AG20443 (cell line): ENCODE data around the gene LRRC14B.
A peak's percentile ranks its signal among the peaks of the same experiment; 100 is the strongest.

ENCODE experiments used
- DNase-seq: peaks from one replicate; pipeline ENCODE4 v3.0.0; 2012; ENCODE audit warnings: low spot score, mixed read lengths

LRRC14B gene

DNA sequence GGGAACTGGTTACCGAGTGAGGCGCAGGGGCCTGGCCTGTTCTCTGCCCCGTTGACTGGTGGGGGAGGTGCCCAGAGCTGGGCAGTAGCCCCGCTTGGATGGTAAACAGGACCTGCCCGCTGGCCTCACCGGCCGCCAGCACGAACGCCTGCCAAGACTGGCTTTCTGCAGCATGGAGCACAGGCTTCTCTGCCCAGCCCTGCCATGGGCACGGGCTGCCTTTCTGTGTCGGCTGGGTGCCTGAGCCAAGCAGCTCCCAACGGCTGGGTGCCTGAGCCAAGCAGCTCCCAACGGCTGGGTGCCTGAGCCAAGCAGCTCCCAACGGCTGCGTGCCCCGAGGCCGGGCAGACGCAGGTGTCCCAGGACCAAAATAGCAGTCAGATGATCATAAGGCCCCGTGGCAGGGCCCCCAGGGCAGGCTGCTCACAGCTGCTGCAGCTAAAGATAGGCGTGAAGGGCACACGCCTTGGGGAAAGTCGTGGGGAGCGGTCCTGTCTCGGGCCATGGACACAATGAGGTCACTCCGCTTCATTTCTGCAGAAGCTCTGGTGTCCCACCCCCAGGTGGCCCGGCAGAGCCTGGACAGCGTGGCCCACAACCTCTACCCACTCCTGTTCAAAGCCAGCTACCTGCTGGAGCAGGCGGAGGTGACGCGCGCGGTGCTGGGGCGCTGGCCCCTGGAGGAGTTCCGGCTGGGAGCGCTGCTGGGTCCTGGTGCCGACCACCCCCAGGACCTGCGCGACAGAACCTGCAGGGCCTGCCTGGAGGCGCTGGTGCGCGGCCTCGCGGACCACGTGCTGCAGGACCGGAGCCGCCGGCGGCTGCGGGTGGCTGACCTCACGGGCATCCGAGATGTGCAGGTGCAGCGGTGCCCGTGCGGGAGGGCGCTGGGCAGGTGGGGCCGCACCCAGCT, at the start of gene LRRC14B:
TSS of gene LRRC14B (plus strand) at position 460 of the 913 bp plus-strand sequence. CDS start at position 504, 44 bp downstream.
- no peak for DNase-seq

GRCh38 chr5:141761-142160, 49.5 kb upstream of the LRRC14B start:
- peak; percentile 6 for DNase-seq

GRCh38 chr5:142246-142810, 49.0 kb upstream of the LRRC14B start:
- peak; percentile 3 for DNase-seq

DNA sequence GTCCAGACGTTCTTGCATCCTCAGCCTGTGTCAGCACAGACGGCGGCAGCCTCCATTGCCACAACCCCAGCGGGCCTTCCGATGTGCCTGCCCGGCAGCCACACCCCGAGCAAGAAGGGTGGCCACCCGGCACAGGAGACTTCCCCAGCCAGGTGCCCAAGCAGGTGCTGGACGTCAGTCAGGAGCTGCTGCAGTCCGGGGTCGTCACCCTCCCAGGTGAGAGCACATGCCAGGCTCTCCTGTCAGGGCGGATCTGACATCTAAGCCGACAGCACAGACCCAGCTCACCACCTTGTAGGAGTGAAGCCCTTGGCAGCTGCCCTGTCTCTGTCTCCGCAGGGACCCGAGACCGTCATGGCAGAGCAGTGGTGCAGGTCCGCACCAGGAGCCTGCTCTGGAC, 48.3 kb upstream of the LRRC14B start:
- no peak for DNase-seq

- DNase-seq: peak; percentile 5
Measured at GRCh38 chr5:144941-145340, 46.4 kb upstream of the LRRC14B start.

GRCh38 chr5:145585-146323, 45.5 kb upstream of the LRRC14B start:
- peak; percentile 3 for DNase-seq

GRCh38 chr5:147751-148150, 43.5 kb upstream of the LRRC14B start:
- DNase-seq: no peak

DNA sequence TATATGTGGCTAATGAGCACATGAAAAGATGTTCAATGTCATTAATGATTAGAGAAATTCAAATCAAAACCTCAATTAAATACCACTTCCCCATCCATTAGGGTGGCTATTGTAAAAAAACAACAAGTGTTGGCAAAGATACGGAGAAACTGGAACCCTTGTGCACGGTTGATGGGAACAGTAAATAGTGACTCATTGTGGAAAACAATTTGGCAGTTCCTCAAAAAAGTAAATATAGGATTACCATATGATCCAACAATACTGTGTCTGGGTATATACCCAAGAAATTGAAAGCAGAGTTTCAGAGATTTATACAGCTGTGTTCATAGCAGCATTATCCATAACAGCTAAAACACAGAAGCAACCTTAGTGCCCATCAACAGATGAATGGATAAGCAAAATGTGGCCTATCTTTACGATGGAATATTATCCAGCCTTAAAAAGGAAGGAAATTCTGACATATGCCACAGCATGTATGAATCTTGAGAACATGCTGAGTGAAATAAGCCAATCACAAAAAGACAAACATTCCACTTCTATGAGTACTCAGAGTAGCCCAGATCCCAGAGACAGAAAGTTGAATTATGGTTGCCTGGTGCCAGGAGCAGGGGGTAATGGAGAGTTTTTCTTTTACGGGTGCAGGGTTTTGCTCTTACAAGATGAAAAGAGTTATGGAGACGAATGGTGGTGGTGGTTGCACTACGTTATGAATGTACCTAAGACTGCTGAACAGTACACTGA, 41.4 kb upstream of the LRRC14B start:
- no peak for DNase-seq

GRCh38 chr5:150746-151145, 40.5 kb upstream of the LRRC14B start:
- no peak for DNase-seq

DNA sequence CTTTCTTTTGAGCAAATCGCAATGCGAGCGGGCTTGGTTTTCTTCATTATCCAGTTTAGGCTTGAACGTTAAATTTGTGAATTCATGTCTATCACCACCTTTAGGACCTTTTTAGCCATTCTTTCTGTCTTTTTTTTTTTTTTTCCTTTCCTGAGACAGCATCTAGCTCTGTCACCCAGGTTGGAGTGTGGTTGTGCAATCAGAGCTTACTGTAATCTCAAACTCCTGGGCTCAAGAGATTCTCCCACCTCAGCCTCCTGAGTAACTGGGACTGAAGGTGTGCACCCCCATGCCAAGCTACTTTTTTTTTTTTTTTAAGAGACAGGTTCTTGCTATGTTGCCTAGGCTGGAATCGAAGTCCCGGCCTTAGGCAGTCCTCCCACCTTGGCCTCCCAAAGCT, 39.2 kb upstream of the LRRC14B start:
- no peak for DNase-seq

DNA sequence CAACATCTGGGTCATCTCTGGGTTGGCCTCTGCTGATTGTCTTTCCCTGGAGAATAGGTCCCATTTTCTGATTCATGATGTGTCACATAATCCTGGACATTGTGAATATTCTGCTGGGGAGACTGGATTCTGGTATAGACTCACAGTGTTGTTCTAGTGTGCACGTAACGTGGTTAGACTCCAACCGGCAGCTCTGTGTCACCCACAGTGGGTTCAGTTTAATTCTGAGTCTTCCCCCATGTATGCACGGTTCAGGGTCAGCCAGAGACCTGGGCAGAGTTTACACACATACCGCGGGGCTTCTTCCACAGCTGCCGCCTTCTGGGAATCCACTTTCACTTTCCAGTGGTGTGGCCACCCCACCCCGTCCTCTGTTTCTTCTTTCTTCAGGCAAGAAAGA, 38.0 kb upstream of the LRRC14B start:
- DNase-seq: no peak

- DNase-seq: no peak
Measured at GRCh38 chr5:154236-154635, 37.1 kb upstream of the LRRC14B start.

GRCh38 chr5:154826-155225, 36.5 kb upstream of the LRRC14B start:
- no peak for DNase-seq

- DNase-seq: no peak
Measured at GRCh38 chr5:155651-156410, 35.5 kb upstream of the LRRC14B start.

DNA sequence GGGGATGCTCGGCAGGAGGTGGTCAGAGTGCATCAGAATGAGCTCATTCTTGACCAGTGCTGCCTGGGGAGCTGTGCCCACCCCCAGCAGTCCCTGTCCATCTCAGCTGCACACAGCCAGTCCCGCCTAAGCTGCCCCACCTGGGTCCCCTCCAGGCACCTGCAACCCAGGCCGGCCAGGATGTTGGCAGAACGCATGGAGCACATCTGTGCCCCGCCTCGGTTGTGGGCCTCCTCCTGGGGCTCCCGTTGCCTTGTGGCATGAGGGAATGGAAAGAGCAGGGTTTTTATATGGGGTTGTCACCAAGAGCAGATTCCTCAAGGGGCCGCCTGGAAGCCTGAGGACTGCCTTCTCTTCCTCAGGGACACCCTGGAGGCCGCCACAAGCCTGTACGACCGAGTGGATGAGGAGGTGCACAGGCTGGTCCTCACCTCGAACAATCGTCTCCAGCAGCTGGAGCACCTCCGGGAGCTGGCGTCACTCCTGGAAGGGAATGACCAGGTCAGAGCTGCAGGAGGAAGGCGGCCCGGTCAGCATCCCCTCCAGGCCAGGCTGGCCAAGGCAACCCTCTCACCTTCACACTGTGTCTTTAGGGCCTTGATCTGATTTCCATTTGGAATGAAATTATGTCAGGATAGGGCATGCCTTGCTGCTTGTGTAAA, 34.8 kb upstream of the LRRC14B start:
- DNase-seq: no peak

GRCh38 chr5:157126-157715, 34.1 kb upstream of the LRRC14B start:
- no peak for DNase-seq

DNA sequence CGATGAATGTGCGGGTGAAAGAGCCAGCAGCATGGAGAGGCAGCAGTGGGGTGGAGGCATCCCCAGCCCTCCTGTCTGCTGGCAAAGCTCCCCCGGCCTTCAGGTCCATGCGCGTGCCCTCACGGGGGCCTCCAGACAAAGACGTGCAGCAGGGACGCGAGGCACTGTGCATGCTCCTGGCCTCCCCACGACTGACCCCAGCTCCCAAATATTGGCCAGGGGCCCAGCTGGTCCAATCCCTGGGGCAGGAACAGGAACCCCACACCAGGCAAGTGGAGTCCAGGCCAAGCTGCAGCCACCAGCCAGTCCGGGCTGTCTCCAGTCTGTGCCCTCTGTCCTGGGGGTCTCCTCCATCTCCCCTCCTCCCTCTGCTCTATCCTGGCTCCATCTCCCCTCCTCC, 33.5 kb upstream of the LRRC14B start:
- DNase-seq: no peak

GRCh38 chr5:158807-159447, 32.4 kb upstream of the LRRC14B start:
- DNase-seq: no peak

DNA sequence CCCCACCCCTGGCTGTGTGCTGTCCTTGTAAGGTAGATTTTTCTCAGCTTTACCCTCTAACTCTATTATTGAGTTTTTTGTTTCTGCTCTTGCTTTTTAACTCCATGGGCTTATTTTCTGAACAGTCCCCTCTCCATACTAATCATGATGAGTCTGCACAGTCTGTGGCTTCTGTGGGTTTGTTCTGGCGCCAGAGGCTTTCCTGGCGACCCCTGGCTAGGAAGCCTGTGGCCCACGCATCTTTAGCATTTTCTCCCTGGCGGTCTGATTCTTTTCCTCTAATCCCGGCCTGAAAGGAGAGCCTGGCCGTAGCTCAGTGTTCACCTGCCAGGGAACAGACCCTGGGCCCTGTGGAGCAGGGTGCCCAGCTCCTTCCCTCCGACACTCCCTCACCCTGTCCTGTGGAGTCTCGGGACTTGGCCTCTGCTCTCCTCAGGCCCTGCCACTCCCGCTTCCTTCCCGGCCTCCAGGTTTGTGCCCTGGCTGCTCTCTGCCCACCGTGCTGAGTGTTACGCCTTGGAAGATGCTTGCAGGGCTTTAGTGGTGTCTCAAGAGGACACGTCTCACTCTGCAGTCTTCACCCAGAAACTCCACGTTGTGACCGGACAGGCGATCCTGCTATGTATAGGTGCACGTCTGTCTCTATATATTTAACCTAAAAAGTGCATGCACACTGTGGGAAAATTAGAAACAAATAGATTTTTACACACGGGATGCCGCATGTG, 31.7 kb upstream of the LRRC14B start:
- DNase-seq: peak; percentile 55
